Smooth muscle cell (in vitro differentiated cells): ENCODE data around the gene RBM24. TPM values are rescaled to one million over a fixed set of nuclear protein-coding genes. Genes with fewer than 3 reads are reported as not detected.

Experiments
- DNase-seq: peaks from one replicate; lab custom pipeline; 2025; ENCODE audit not compliant: unreplicated experiment; lab: John Stamatoyannopoulos, UW
- H2AFZ ChIP-seq: fragments of 200-600 bp; sonication (generic); 2 replicates; pipeline ENCODE4 v1.6.0; 2016; ENCODE audit warnings: antibody characterized with exemption, low read depth, mild to moderate bottlenecking
- H3F3A ChIP-seq: fragments of 200-600 bp; sonication (generic); 2 replicates; pipeline ENCODE4 v1.6.0; 2017; ENCODE audit warnings: antibody characterized with exemption, low read depth
- H3K27ac ChIP-seq: fragments of 200-600 bp; sonication (generic); 2 replicates; pipeline ENCODE4 v1.5.1; 2016; ENCODE audit warnings: low read depth, mild to moderate bottlenecking
- H3K27me3 ChIP-seq: fragments of 200-600 bp; sonication (generic); 2 replicates; pipeline ENCODE4 v1.6.1; 2016; ENCODE audit warnings: low read depth, mild to moderate bottlenecking
- H3K36me3 ChIP-seq: fragments of 200-600 bp; sonication (generic); 2 replicates; pipeline ENCODE4 v1.5.1; 2016; ENCODE audit warnings: low read depth
- H3K4me1 ChIP-seq: fragments of 200-600 bp; sonication (generic); 2 replicates; pipeline ENCODE4 v1.5.1; 2016; ENCODE audit warnings: low read depth
- H3K4me2 ChIP-seq: fragments of 200-600 bp; sonication (generic); 2 replicates; pipeline ENCODE4 v1.6.0; 2016; ENCODE audit warnings: mild to moderate bottlenecking
- H3K4me3 ChIP-seq: fragments of 200-600 bp; sonication (generic); 2 replicates; pipeline ENCODE4 v1.5.1; 2016; ENCODE audit warnings: mild to moderate bottlenecking
- H3K79me2 ChIP-seq: fragments of 200-600 bp; sonication (generic); 2 replicates; pipeline ENCODE4 v1.6.0; 2016; ENCODE audit warnings: low read depth, mild to moderate bottlenecking
- H3K9ac ChIP-seq: fragments of 200-600 bp; sonication (generic); 2 replicates; pipeline ENCODE4 v1.6.0; 2016; ENCODE audit warnings: low read depth
- H3K9me3 ChIP-seq: fragments of 200-600 bp; sonication (generic); replicated peaks from 2 replicates; pipeline ENCODE4 v1.5.1; 2016; ENCODE audit warnings: low read depth
- H4K20me1 ChIP-seq: fragments of 200-600 bp; sonication (generic); 2 replicates; pipeline ENCODE4 v1.6.0; 2016; ENCODE audit warnings: low read depth
- CTCF ChIP-seq: fragments of 200-600 bp; sonication (generic); IDR thresholded peaks from 2 replicates; pipeline ENCODE4 v1.5.1; 2017; ENCODE audit warnings: borderline replicate concordance, mild to moderate bottlenecking, antibody characterized with exemption; ENCODE audit not compliant: insufficient read depth, poor library complexity, severe bottlenecking
- WGBS: methylation state at CpG from one replicate; pipeline ENCODE4 v1.1.7; 2016; ENCODE audit warnings: low lambda C conversion rate; 5-methylcytosine and 5-hydroxymethylcytosine counted together
- polyA plus RNA-seq: library from polyadenylated mRNA; unstranded; fragments of >200 nt; fragmentation: Nextera tagmentation; extraction: Ambion mirVana; gene quantifications from 2 replicates; pipeline ENCODE4 v1.2.1, GENCODE V29; 2016
- total RNA-seq: library from RNA; depleted of rRNA; stranded (reverse); fragments of >200 nt; gene quantifications from 2 replicates; pipeline ENCODE4 v1.2.3, GENCODE V29; 2014

The RBM24 gene
- 6.2 TPM in 2 replicates for total RNA-seq
- polyA plus RNA-seq, result 3.1 and 5.8 TPM in 2 replicates

GRCh38 chr6:17281100-17281496 is at the start of gene RBM24:
Gene RBM24, plus strand, starts transcription at chr6:17281361. Its CDS starts 221 bp downstream, at chr6:17281582.
- Histone ChIP-seq H3K36me3 (no peaks in the 10 kb centered on the region), H3F3A (no peaks in the 10 kb centered on the region), H4K20me1 (no peaks in the 10 kb centered on the region), H3K9ac (peak within 1 kb of the TSS; percentile 66), H3K9me3 (no peaks in the 10 kb centered on the region), H3K27ac (no peak within 1 kb of the TSS), H3K79me2 (no peaks in the 10 kb centered on the region), H3K27me3 (no peaks in the 10 kb centered on the region), H3K4me2 (peak within 1 kb of the TSS; percentile 90), H3K4me3 (peak within 1 kb of the TSS; percentile 57), H2AFZ (peak within 1 kb of the TSS; percentile 99), H3K4me1 (no peaks in the 10 kb centered on the region)
- under 1% methylated on average over 14 of the region's 46 CpGs for WGBS
- TF ChIP-seq CTCF, result peak; percentile 30
- peak; percentile 29 for DNase-seq

DNA sequence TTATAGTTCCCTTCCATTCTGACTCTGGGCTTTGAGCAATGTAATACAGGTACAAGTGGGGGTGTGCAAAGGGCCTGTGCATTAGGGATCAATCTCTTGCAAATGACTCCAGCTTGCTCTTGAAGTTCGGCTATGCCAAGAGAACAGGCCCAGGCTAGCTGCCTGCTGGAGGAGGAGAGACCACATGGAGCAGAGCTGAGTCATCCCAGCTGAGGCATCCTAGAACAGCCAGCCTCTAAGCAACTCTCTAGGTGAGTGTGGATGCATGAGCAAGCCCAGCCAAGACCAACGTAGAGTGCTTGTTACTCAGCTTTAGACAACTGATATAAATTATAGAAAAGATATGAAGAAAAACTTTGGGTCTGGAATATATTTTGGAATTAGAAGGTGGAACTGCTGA is 47.6 kb upstream of the RBM24 start:
- Histone ChIP-seq H3K79me2 (no peaks in the 10 kb centered on the region), H3K4me3 (no peak overlapping the region), H3K4me2 (no peak overlapping the region), H2AFZ (no peak overlapping the region), H3K27ac (no peak overlapping the region), H3F3A (no peaks in the 10 kb centered on the region), H3K9ac (no peak overlapping the region), H3K4me1 (no peaks in the 10 kb centered on the region), H3K27me3 (no peaks in the 10 kb centered on the region), H4K20me1 (no peaks in the 10 kb centered on the region), H3K36me3 (no peaks in the 10 kb centered on the region), H3K9me3 (no peaks in the 10 kb centered on the region)
- WGBS, result 70% methylated on average over 2 of the region's 2 CpGs
- TF ChIP-seq CTCF, result no peak
- DNase-seq, result no peak

DNA sequence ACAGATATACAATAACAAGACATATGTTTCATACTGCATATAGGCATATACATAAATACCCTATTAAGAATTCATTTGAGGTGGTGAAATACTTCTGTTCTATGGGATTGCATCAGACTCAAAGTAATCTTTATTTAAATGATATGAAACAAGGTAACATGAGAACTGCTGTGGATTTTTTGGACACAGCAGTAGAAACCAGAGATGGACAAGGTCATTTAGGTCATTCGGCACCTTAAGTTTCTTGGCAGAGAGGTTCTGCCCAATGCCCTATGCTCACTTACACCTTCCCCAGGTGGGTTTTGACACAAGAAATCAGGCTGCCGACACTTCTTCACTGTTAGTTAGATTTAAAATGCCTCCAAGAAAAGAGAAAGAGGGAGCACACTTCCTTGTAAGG is 43.9 kb upstream of the RBM24 start:
- no peak overlapping the region for H3K9ac ChIP-seq
- 88% methylated on average over 2 of the region's 2 CpGs for WGBS
- H3K9me3 ChIP-seq, result peaks cover 5% of the 10 kb centered on the region
- H3K4me1 ChIP-seq, result no peaks in the 10 kb centered on the region
- DNase-seq, result no peak
- H2AFZ ChIP-seq, result no peak overlapping the region
- H4K20me1 ChIP-seq, result no peaks in the 10 kb centered on the region
- H3F3A ChIP-seq, result no peaks in the 10 kb centered on the region
- no peak overlapping the region for H3K27ac ChIP-seq
- no peak overlapping the region for H3K4me3 ChIP-seq
- no peaks in the 10 kb centered on the region for H3K36me3 ChIP-seq
- H3K79me2 ChIP-seq, result no peaks in the 10 kb centered on the region
- H3K4me2 ChIP-seq, result no peak overlapping the region
- TF ChIP-seq CTCF, result no peak
- H3K27me3 ChIP-seq, result no peaks in the 10 kb centered on the region

DNA sequence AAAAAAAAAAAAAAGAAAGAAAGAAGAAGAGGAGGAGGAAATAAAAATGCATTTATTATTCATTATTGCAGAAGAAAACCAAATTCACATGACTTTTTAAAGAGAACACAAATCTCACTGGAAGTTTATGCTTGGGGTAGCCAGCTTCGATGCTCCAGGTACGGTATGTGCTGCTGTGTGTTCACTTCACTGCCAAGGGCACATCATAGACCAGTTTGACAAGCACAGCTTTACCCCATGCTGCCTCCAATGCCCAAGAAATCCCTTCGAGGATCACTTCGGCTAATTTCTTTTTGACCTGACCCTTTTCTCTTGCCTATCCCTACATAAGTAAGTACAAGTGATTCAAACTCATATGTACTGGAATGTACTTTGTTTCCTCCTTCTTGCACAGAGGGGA is 41.9 kb upstream of the RBM24 start:
- Histone ChIP-seq H3K4me1 (no peaks in the 10 kb centered on the region), H4K20me1 (no peaks in the 10 kb centered on the region), H3K79me2 (no peaks in the 10 kb centered on the region), H3F3A (no peaks in the 10 kb centered on the region), H3K36me3 (no peaks in the 10 kb centered on the region), H3K9me3 (peaks cover 5% of the 10 kb centered on the region), H3K4me2 (no peak overlapping the region), H3K27me3 (no peaks in the 10 kb centered on the region), H3K4me3 (no peak overlapping the region), H3K9ac (no peak overlapping the region), H2AFZ (no peak overlapping the region), H3K27ac (no peak overlapping the region)
- WGBS, result 94% methylated on average over 4 of the region's 4 CpGs
- DNase-seq, result no peak
- TF ChIP-seq CTCF, result no peak
